Mesendoderm (in vitro differentiated cells): ENCODE data around the gene KCNN3.

ENCODE experiments used
- DNase-seq: peaks from one replicate; pipeline ENCODE4 v3.0.0; 2013
- H2AK5ac ChIP-seq: 2 replicates; pipeline ENCODE4 v1.6.1; 2013; ENCODE audit warnings: low read length, inconsistent platforms
- H2BK120ac ChIP-seq: 2 replicates; pipeline ENCODE4 v1.6.1; 2013; ENCODE audit warnings: low read depth, mild to moderate bottlenecking, low read length, moderate library complexity, mixed read lengths
- H2BK15ac ChIP-seq: replicated peaks from 2 replicates; pipeline ENCODE4 v1.6.1; 2013; ENCODE audit warnings: low read depth, mild to moderate bottlenecking, moderate library complexity
- H2BK5ac ChIP-seq: 2 replicates; pipeline ENCODE4 v1.6.1; 2013; ENCODE audit warnings: low read length, inconsistent platforms
- H3K18ac ChIP-seq: 2 replicates; pipeline ENCODE4 v1.6.1; 2013; ENCODE audit warnings: mild to moderate bottlenecking, low read length, mixed read lengths
- H3K23ac ChIP-seq: one replicate; pipeline ENCODE4 v1.6.1; 2013; ENCODE audit warnings: low read length
- H3K27ac ChIP-seq: 2 replicates; pipeline ENCODE4 v1.5.1; 2013; ENCODE audit warnings: low read depth, mild to moderate bottlenecking, inconsistent platforms, low read length, moderate library complexity
- H3K27me3 ChIP-seq: 2 replicates; pipeline ENCODE4 v1.6.1; 2013; ENCODE audit warnings: low read length, control low read depth, mild to moderate bottlenecking, inconsistent platforms; ENCODE audit not compliant: insufficient read depth, poor library complexity
- H3K36me3 ChIP-seq: 2 replicates; pipeline ENCODE4 v1.6.1; 2013; ENCODE audit warnings: low read length, inconsistent platforms; ENCODE audit not compliant: control insufficient read depth, insufficient read depth
- H3K4ac ChIP-seq: one replicate; pipeline ENCODE4 v1.6.1; 2013; ENCODE audit warnings: low read depth, mild to moderate bottlenecking, low read length, moderate library complexity
- H3K4me1 ChIP-seq: 2 replicates; pipeline ENCODE4 v1.6.1; 2013; ENCODE audit warnings: low read depth, low read length, inconsistent platforms; ENCODE audit not compliant: control insufficient read depth
- H3K4me2 ChIP-seq: 2 replicates; pipeline ENCODE4 v1.6.1; 2013; ENCODE audit warnings: low read length
- H3K4me3 ChIP-seq: 2 replicates; pipeline ENCODE4 v1.5.1; 2013; ENCODE audit warnings: mild to moderate bottlenecking, low read length
- H3K56ac ChIP-seq: one replicate; pipeline ENCODE4 v1.6.1; 2013; ENCODE audit warnings: low read length
- H3K79me1 ChIP-seq: 2 replicates; pipeline ENCODE4 v1.6.1; 2013; ENCODE audit warnings: low read length, inconsistent platforms
- H3K79me2 ChIP-seq: 2 replicates; pipeline ENCODE4 v1.6.1; 2013; ENCODE audit warnings: mild to moderate bottlenecking, low read length; ENCODE audit not compliant: control insufficient read depth, insufficient read depth
- H3K9ac ChIP-seq: 2 replicates; pipeline ENCODE4 v1.6.1; 2013; ENCODE audit warnings: low read length, inconsistent platforms
- H4K5ac ChIP-seq: one replicate; pipeline ENCODE4 v1.6.1; 2013; ENCODE audit warnings: low read length
- H4K8ac ChIP-seq: one replicate; pipeline ENCODE4 v1.6.1; 2013; ENCODE audit warnings: low read depth, mild to moderate bottlenecking, control low read depth, low read length, moderate library complexity
- WGBS: extraction: QIAGEN DNeasy Blood & Tissue Kit; methylation state at CpG from one replicate; pipeline ENCODE4 v1.1.7; 2013; ENCODE audit warnings: low lambda C conversion rate, missing lambda C conversion rate; ENCODE audit not compliant: insufficient coverage; ENCODE audit errors: extremely low coverage; 5-methylcytosine and 5-hydroxymethylcytosine counted together

The KCNN3 gene

GRCh38 chr1:154857022-154857421, 13.1 kb downstream of the KCNN3 start:
- no peak overlapping the region for H4K5ac ChIP-seq
- no peaks in the 10 kb centered on the region for H3K79me1 ChIP-seq
- no peak overlapping the region for H3K56ac ChIP-seq
- no peak overlapping the region for H2BK15ac ChIP-seq
- H3K79me2 ChIP-seq, result no peaks in the 10 kb centered on the region
- no peak overlapping the region for H3K9ac ChIP-seq
- H3K4me1 ChIP-seq, result no peaks in the 10 kb centered on the region
- no peak overlapping the region for H3K27ac ChIP-seq
- no peak overlapping the region for H3K4ac ChIP-seq
- H2BK120ac ChIP-seq, result no peak overlapping the region
- WGBS, result no CpG with 5 or more reads among the region's 6 CpGs
- no peaks in the 10 kb centered on the region for H3K36me3 ChIP-seq
- no peaks in the 10 kb centered on the region for H3K27me3 ChIP-seq
- H3K18ac ChIP-seq, result no peak overlapping the region
- H3K23ac ChIP-seq, result no peak overlapping the region
- H3K4me3 ChIP-seq, result no peak overlapping the region
- DNase-seq, result no peak
- H2BK5ac ChIP-seq, result no peak overlapping the region
- no peak overlapping the region for H2AK5ac ChIP-seq
- no peak overlapping the region for H4K8ac ChIP-seq
- H3K4me2 ChIP-seq, result no peak overlapping the region

GRCh38 chr1:154856544-154856943, 13.5 kb downstream of the KCNN3 start:
- Histone ChIP-seq H3K4me1 (no peaks in the 10 kb centered on the region), H2BK15ac (no peak overlapping the region), H3K56ac (no peak overlapping the region), H3K23ac (no peak overlapping the region), H3K18ac (no peak overlapping the region), H3K79me1 (no peaks in the 10 kb centered on the region), H3K4me2 (no peak overlapping the region), H3K9ac (no peak overlapping the region), H3K27me3 (no peaks in the 10 kb centered on the region), H2BK120ac (no peak overlapping the region), H2BK5ac (no peak overlapping the region), H4K8ac (no peak overlapping the region), H4K5ac (no peak overlapping the region), H3K36me3 (no peaks in the 10 kb centered on the region), H2AK5ac (no peak overlapping the region), H3K27ac (no peak overlapping the region), H3K4ac (no peak overlapping the region), H3K4me3 (no peak overlapping the region), H3K79me2 (no peaks in the 10 kb centered on the region)
- WGBS, result no CpG with 5 or more reads among the region's 3 CpGs
- DNase-seq, result no peak

- no peak overlapping the region for H3K9ac ChIP-seq
- WGBS, result no CpG with 5 or more reads among the region's 10 CpGs
- H2BK120ac ChIP-seq, result no peak overlapping the region
- no peak overlapping the region for H4K8ac ChIP-seq
- H3K18ac ChIP-seq, result no peak overlapping the region
- H3K4me1 ChIP-seq, result no peaks in the 10 kb centered on the region
- no peak overlapping the region for H3K4me2 ChIP-seq
- H4K5ac ChIP-seq, result no peak overlapping the region
- H2BK15ac ChIP-seq, result no peak overlapping the region
- no peak overlapping the region for H3K23ac ChIP-seq
- H3K56ac ChIP-seq, result no peak overlapping the region
- no peaks in the 10 kb centered on the region for H3K79me1 ChIP-seq
- H3K79me2 ChIP-seq, result no peaks in the 10 kb centered on the region
- H2AK5ac ChIP-seq, result no peak overlapping the region
- H2BK5ac ChIP-seq, result no peak overlapping the region
- no peaks in the 10 kb centered on the region for H3K27me3 ChIP-seq
- H3K4ac ChIP-seq, result no peak overlapping the region
- no peak overlapping the region for H3K4me3 ChIP-seq
- DNase-seq, result peak; percentile 31
- no peaks in the 10 kb centered on the region for H3K36me3 ChIP-seq
- H3K27ac ChIP-seq, result no peak overlapping the region
These were observed 14.0 kb downstream of the KCNN3 start for GRCh38 chr1:154856049-154856448.

GRCh38 chr1:154855186-154855851, 14.8 kb downstream of the KCNN3 start:
- H4K8ac ChIP-seq, result no peak overlapping the region
- no peak overlapping the region for H3K4me2 ChIP-seq
- H4K5ac ChIP-seq, result no peak overlapping the region

GRCh38 chr1:154852845-154853244, 17.2 kb downstream of the KCNN3 start:
- H2AK5ac ChIP-seq, result no peak overlapping the region
- no peak overlapping the region for H3K18ac ChIP-seq
- no peak overlapping the region for H4K8ac ChIP-seq
- H3K36me3 ChIP-seq, result no peaks in the 10 kb centered on the region
- no peaks in the 10 kb centered on the region for H3K27me3 ChIP-seq
- no peak overlapping the region for H2BK120ac ChIP-seq
- peaks cover 7% of the 10 kb centered on the region for H3K4me1 ChIP-seq
- no peak overlapping the region for H3K4me3 ChIP-seq
- H2BK15ac ChIP-seq, result no peak overlapping the region
- H3K4me2 ChIP-seq, result no peak overlapping the region
- H3K79me1 ChIP-seq, result no peaks in the 10 kb centered on the region
- H3K79me2 ChIP-seq, result no peaks in the 10 kb centered on the region
- H3K4ac ChIP-seq, result no peak overlapping the region
- H4K5ac ChIP-seq, result no peak overlapping the region
- no peak overlapping the region for H3K27ac ChIP-seq
- no peak for DNase-seq
- H3K56ac ChIP-seq, result no peak overlapping the region
- no CpG with 5 or more reads among the region's 3 CpGs for WGBS
- H3K23ac ChIP-seq, result no peak overlapping the region
- no peak overlapping the region for H2BK5ac ChIP-seq
- H3K9ac ChIP-seq, result no peak overlapping the region

More at GRCh38 chr1:154855186-154855851, 14.8 kb downstream of the KCNN3 start:
- Histone ChIP-seq H3K4me3 (no peak overlapping the region), H2AK5ac (no peak overlapping the region), H3K27ac (no peak overlapping the region), H3K4ac (no peak overlapping the region), H3K79me2 (no peaks in the 10 kb centered on the region), H3K56ac (no peak overlapping the region), H3K9ac (no peak overlapping the region), H2BK15ac (no peak overlapping the region), H2BK5ac (no peak overlapping the region), H3K79me1 (no peaks in the 10 kb centered on the region), H3K36me3 (no peaks in the 10 kb centered on the region), H3K23ac (no peak overlapping the region), H2BK120ac (no peak overlapping the region), H3K18ac (no peak overlapping the region), H3K4me1 (no peaks in the 10 kb centered on the region), H3K27me3 (no peaks in the 10 kb centered on the region)
- WGBS, result no CpG with 5 or more reads among the region's 6 CpGs
- DNase-seq, result no peak
